Kidney epithelial cell (primary cell): ENCODE measurements around the gene AMOTL1. TPM values are rescaled to one million over a fixed set of nuclear protein-coding genes. Genes with fewer than 3 reads are reported as not detected.

Experiments
- DNase-seq: peaks from one replicate; pipeline ENCODE4 v3.0.0-alpha.2; 2010; ENCODE audit warnings: low read depth
- H3K27me3 ChIP-seq: 2 replicates; pipeline ENCODE4 v1.6.0; 2011; ENCODE audit warnings: low read length; ENCODE audit not compliant: control insufficient read depth, insufficient read depth
- H3K36me3 ChIP-seq: 2 replicates; pipeline ENCODE4 v1.5.1; 2011; ENCODE audit warnings: low read length; ENCODE audit not compliant: control insufficient read depth, insufficient read depth
- H3K4me3 ChIP-seq: 2 replicates; pipeline ENCODE4 v1.5.1; 2011; ENCODE audit warnings: low read depth, mild to moderate bottlenecking, control low read depth, low read length
- CTCF ChIP-seq: IDR thresholded peaks from 2 replicates; pipeline ENCODE4 v1.5.1; 2011; ENCODE audit warnings: mild to moderate bottlenecking, moderate library complexity, low read length, control low read depth, inconsistent platforms; ENCODE audit not compliant: insufficient read depth, poor library complexity, severe bottlenecking
- total RNA-seq: library from RNA; depleted of rRNA; stranded (reverse); fragments of >200 nt; gene quantifications from 2 replicates; pipeline ENCODE4 v1.2.3, GENCODE V29; 2015

Gene AMOTL1
- total RNA-seq, 1 donor from 2014 or later: 48.8 TPM

- Histone ChIP-seq H3K27me3 (no peaks in the 10 kb centered on the region), H3K36me3 (no peaks in the 10 kb centered on the region), H3K4me3 (no peak overlapping the region)
- no peak for TF ChIP-seq CTCF
- DNase-seq: no peak
Observed at GRCh38 chr11:94781837-94782236, 13.7 kb downstream of the AMOTL1 start.

- no peak for DNase-seq
- no peak overlapping the region for H3K4me3 ChIP-seq
- no peaks in the 10 kb centered on the region for H3K27me3 ChIP-seq
- TF ChIP-seq CTCF: no peak
- no peaks in the 10 kb centered on the region for H3K36me3 ChIP-seq
Observed at GRCh38 chr11:94782446-94782845, 14.3 kb downstream of the AMOTL1 start.

- no peak for DNase-seq
- Histone ChIP-seq H3K27me3 (no peaks in the 10 kb centered on the region), H3K36me3 (no peaks in the 10 kb centered on the region), H3K4me3 (no peak overlapping the region)
- no peak for TF ChIP-seq CTCF
Observed at GRCh38 chr11:94784884-94785283, 16.7 kb downstream of the AMOTL1 start.

- no peak overlapping the region for H3K4me3 ChIP-seq
- TF ChIP-seq CTCF: no peak
- DNase-seq: no peak
- H3K36me3 ChIP-seq: no peaks in the 10 kb centered on the region
- H3K27me3 ChIP-seq: no peaks in the 10 kb centered on the region
Observed at GRCh38 chr11:94785509-94785908, 17.4 kb downstream of the AMOTL1 start.

- no peaks in the 10 kb centered on the region for H3K27me3 ChIP-seq
- H3K36me3 ChIP-seq: no peaks in the 10 kb centered on the region
- TF ChIP-seq CTCF: peak; percentile 61
- DNase-seq: no peak
- no peak overlapping the region for H3K4me3 ChIP-seq
Observed at GRCh38 chr11:94786264-94787126, 18.3 kb downstream of the AMOTL1 start.

- DNase-seq: no peak
- no peaks in the 10 kb centered on the region for H3K27me3 ChIP-seq
- no peak for TF ChIP-seq CTCF
- no peaks in the 10 kb centered on the region for H3K36me3 ChIP-seq
- no peak overlapping the region for H3K4me3 ChIP-seq
Observed at GRCh38 chr11:94787801-94788200, 19.6 kb downstream of the AMOTL1 start.
